Calu3 (cell line): ENCODE results near the gene KIF6. TPM values are rescaled to one million over a fixed set of nuclear protein-coding genes. Genes with fewer than 3 reads are reported as not detected.

Experiments used
- BruUV-seq: library from RNA; stranded (reverse); fragments of 400-500 nt; replicated peaks from 2 replicates; lab custom pipeline; 2021; lab: Mats Ljungman, UMichigan
- CTCF ChIA-PET: fragments of 300-600 bp; sonication (Branson Sonifier 250); formaldehyde crosslinking; loops from one replicate; lab custom pipeline; 2022; ENCODE audit warnings: antibody characterized with exemption; lab: Charles Lee
- DNase-seq: peaks from one replicate; pipeline ENCODE4 v3.0.0; 2022
- H3K27ac Mint-ChIP-seq: one replicate; pipeline ENCODE4 v1.8.0; 2022; ENCODE audit warnings: mixed read lengths; ENCODE audit not compliant: unreplicated experiment
- H3K27me3 Mint-ChIP-seq: one replicate; pipeline ENCODE4 v1.8.0; 2022; ENCODE audit warnings: mixed read lengths; ENCODE audit not compliant: unreplicated experiment
- H3K36me3 Mint-ChIP-seq: one replicate; pipeline ENCODE4 v1.8.0; 2022; ENCODE audit warnings: mild to moderate bottlenecking, moderate library complexity, mixed read lengths; ENCODE audit not compliant: insufficient read depth, unreplicated experiment
- H3K4me1 Mint-ChIP-seq: one replicate; pipeline ENCODE4 v1.8.0; 2022; ENCODE audit warnings: mild to moderate bottlenecking, low read depth, mixed read lengths; ENCODE audit not compliant: unreplicated experiment
- H3K4me3 Mint-ChIP-seq: one replicate; pipeline ENCODE4 v1.8.0; 2022; ENCODE audit warnings: mild to moderate bottlenecking, low read depth, moderate library complexity, mixed read lengths; ENCODE audit not compliant: unreplicated experiment
- H3K9me3 Mint-ChIP-seq: one replicate; pipeline ENCODE4 v1.8.0; 2022; ENCODE audit warnings: low read depth, mixed read lengths; ENCODE audit not compliant: unreplicated experiment
- intact Hi-C: fragments of 100-400 bp; cut with micrococcal nuclease; formaldehyde crosslinking; loops from one replicate; pipeline ENCODE4 v1.10.0; 2022; ENCODE audit not compliant: unreplicated experiment
- total RNA-seq: library from RNA; stranded (reverse); gene quantifications from 2 replicates; pipeline ENCODE4 v1.2.3, GENCODE V29; 2022
- TF ChIP-seq, protein P1 (sequence below): fragments of 200-600 bp; IDR thresholded peaks from one replicate; pipeline ENCODE4 v1.8.0; 2022; ENCODE audit warnings: antibody characterized with exemption; ENCODE audit not compliant: unreplicated experiment

Gene KIF6
- total RNA-seq, 1 experiment from 2014 or later: 0.45 TPM

DNA sequence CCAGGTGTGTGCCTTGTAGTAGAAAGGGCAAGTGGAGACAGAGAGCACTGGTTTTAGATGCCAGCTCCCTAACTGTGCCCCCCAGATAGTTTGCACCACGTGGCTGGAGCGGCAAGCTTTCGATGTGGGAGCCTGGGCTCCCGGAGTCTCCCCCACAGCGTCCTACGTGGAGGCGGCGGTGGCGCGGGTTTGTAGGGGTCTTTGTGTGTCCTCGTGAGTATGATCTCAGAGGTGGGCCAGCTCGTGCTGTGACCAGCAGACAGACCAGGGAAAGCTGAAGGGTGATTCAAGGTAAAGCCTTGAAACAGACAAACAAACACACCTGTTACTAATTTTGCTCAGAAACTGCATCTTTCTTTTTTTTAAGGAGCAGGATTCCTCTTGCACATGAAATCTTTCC is 397.1 kb downstream of the KIF6 start:
- Mint-ChIP-seq H3K4me1 (no peaks in the 10 kb centered on the region), H3K27me3 (no peaks in the 10 kb centered on the region), H3K9me3 (no peaks in the 10 kb centered on the region), H3K4me3 (no peak overlapping the region), H3K36me3 (no peaks in the 10 kb centered on the region), H3K27ac (no peak overlapping the region)
- BruUV-seq: no TSS peak
- CTCF ChIA-PET: no interaction called here
- DNase-seq: no peak
- TF ChIP-seq, protein P1, sequence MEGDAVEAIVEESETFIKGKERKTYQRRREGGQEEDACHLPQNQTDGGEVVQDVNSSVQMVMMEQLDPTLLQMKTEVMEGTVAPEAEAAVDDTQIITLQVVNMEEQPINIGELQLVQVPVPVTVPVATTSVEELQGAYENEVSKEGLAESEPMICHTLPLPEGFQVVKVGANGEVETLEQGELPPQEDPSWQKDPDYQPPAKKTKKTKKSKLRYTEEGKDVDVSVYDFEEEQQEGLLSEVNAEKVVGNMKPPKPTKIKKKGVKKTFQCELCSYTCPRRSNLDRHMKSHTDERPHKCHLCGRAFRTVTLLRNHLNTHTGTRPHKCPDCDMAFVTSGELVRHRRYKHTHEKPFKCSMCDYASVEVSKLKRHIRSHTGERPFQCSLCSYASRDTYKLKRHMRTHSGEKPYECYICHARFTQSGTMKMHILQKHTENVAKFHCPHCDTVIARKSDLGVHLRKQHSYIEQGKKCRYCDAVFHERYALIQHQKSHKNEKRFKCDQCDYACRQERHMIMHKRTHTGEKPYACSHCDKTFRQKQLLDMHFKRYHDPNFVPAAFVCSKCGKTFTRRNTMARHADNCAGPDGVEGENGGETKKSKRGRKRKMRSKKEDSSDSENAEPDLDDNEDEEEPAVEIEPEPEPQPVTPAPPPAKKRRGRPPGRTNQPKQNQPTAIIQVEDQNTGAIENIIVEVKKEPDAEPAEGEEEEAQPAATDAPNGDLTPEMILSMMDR: no peak
- intact Hi-C loops: no loop called here

DNA sequence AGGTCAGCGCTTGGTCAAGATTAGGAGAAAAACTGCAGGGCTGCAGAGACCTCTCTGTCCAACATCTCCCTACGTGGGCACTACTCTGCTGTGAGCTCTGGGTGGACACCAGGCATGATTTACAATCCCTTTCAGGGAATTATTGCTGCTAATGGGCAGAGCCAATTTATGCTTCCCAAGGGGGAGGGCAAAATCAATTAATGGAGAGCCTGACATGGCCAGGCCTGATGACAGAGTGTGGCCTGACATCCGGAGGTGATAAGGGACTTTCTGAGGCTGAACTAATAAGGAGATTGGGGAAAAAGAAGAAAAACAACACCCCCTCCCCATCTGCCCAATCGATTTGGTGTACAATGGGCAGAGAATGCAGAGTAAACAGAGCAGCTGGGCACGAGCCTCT is 397.7 kb downstream of the KIF6 start:
- H3K4me1 Mint-ChIP-seq: no peaks in the 10 kb centered on the region
- H3K9me3 Mint-ChIP-seq: no peaks in the 10 kb centered on the region
- CTCF ChIA-PET: no interaction called here
- TF ChIP-seq, protein P1: no peak
- intact Hi-C loops: no loop called here
- no peaks in the 10 kb centered on the region for H3K36me3 Mint-ChIP-seq
- no peaks in the 10 kb centered on the region for H3K27me3 Mint-ChIP-seq
- no peak overlapping the region for H3K27ac Mint-ChIP-seq
- no peak overlapping the region for H3K4me3 Mint-ChIP-seq
- BruUV-seq: no TSS peak
- DNase-seq: no peak

DNA sequence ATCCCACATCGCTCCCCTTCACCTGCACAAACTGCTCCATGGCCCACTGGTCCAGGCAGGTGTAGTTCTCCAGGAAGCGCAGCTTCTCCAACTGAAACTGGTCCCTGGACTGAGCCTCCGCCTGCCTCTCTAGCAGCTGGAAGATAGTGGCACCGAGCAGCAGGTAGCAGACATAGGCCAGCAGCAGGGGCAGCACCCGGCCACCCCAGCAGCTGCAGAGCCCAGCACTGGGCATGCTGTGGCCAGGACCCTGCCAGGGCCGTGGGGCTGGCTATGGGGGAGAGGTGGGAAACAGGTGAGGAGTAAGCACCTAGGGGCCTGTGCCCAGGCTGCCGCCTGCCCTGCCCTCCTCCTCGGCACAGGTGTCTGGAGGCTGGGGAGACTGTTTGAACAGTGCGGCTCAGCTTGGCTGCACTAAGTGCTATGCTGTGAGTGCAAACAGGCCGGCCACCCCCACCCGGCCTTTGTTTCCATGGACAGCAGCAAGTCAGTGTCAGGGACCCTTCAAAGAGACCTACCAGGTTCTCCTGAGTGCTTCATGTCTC is 402.8 kb downstream of the KIF6 start, which contains the start of gene KCNK16:
KCNK16 (minus strand) TSS at position 397 of the 545 bp plus-strand sequence; CDS start at position 235, 162 bp downstream.
- H3K27me3 Mint-ChIP-seq: no peaks in the 10 kb centered on the region
- H3K9me3 Mint-ChIP-seq: no peaks in the 10 kb centered on the region
- TF ChIP-seq, protein P1: no peak
- BruUV-seq: no TSS peak
- DNase-seq: no peak
- no peak within 1 kb of the TSS for H3K4me3 Mint-ChIP-seq
- no peaks in the 10 kb centered on the region for H3K4me1 Mint-ChIP-seq
- H3K36me3 Mint-ChIP-seq: no peaks in the 10 kb centered on the region
- intact Hi-C loops: no loop called here
- H3K27ac Mint-ChIP-seq: no peak within 1 kb of the TSS
- CTCF ChIA-PET: no interaction called here

DNA sequence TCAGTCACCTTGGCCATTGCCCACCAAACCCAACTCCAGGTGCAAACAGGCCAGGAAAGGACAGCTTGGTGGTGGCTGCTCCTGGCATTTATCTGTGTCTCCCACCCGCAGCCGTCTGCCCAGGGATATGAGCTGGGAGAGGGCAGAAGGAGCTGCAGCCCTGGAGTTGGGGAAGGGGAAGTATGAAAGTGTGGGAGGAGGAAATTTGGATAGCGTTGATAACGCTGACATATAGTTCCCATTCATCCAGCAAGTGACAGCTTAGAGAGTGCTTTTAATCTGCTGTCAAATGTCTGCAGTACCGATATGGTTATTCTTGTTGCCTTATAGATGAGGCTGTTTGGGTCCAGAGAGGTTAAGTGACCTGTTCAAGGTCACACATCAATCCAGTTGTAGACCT is 403.4 kb downstream of the KIF6 start:
- CTCF ChIA-PET: no interaction called here
- H3K27me3 Mint-ChIP-seq: no peaks in the 10 kb centered on the region
- TF ChIP-seq, protein P1: no peak
- H3K9me3 Mint-ChIP-seq: no peaks in the 10 kb centered on the region
- no peak overlapping the region for H3K4me3 Mint-ChIP-seq
- H3K27ac Mint-ChIP-seq: no peak overlapping the region
- no peaks in the 10 kb centered on the region for H3K4me1 Mint-ChIP-seq
- DNase-seq: no peak
- BruUV-seq: no TSS peak
- H3K36me3 Mint-ChIP-seq: no peaks in the 10 kb centered on the region
- intact Hi-C loops: no loop called here
